GM12878 (cell line): ENCODE data around the gene RRP12.

ENCODE experiments used
- KDM1A ChIP-seq: fragments of 200-600 bp; sonication (generic); IDR thresholded peaks from 2 replicates; pipeline ENCODE4 v1.6.1; 2016; ENCODE audit warnings: borderline replicate concordance
- NR2C2 ChIP-seq: IDR thresholded peaks from 2 replicates; pipeline ENCODE4 v1.6.1; 2011; ENCODE audit warnings: borderline replicate concordance, low read depth; ENCODE audit not compliant: control insufficient read depth, insufficient read length
- POLR2A ChIP-seq: IDR thresholded peaks from 2 replicates; pipeline ENCODE4 v1.6.1; 2011; ENCODE audit warnings: low read depth, mild to moderate bottlenecking, low read length
- RAD21 ChIP-seq: IDR thresholded peaks from 2 replicates; pipeline ENCODE4 v1.6.1; 2011; ENCODE audit warnings: mild to moderate bottlenecking, low read depth, low read length, moderate library complexity; ENCODE audit not compliant: insufficient read depth
- RFX5 ChIP-seq: IDR thresholded peaks from 2 replicates; pipeline ENCODE4 v1.6.1; 2011; ENCODE audit warnings: low read depth, low read length, improper control_type of control experiment
- SREBF1 ChIP-seq: IDR thresholded peaks from 2 replicates; pipeline ENCODE4 v1.6.1; 2012; ENCODE audit warnings: mild to moderate bottlenecking, low read length
- TAF1 ChIP-seq: IDR thresholded peaks from 2 replicates; pipeline ENCODE4 v1.6.1; 2011; ENCODE audit warnings: mild to moderate bottlenecking, low read depth, low read length, borderline replicate concordance
- TF ChIP-seq, protein P1 (sequence below), 3 experiments: IDR thresholded peaks in 2 of 3; conservative IDR thresholded peaks in 1 of 3; 2 replicates each; pipeline ENCODE4 v1.5.1; 2011; ENCODE audit warnings: low read depth in 3 of 3, low read length in 3 of 3, mild to moderate bottlenecking in 3 of 3, control low read depth in 2 of 3, moderate library complexity in 2 of 3, inconsistent platforms in 1 of 3, mixed read lengths in 1 of 3; ENCODE audit not compliant: control insufficient read depth in 2 of 3, insufficient read depth in 1 of 3; ENCODE audit errors: extremely low read depth in 1 of 3
- TF ChIP-seq, protein P2 (sequence below): fragments of 450-650 bp; IDR thresholded peaks from 2 replicates; pipeline ENCODE4 v1.6.1; 2017; ENCODE audit warnings: mild to moderate bottlenecking

DNA sequence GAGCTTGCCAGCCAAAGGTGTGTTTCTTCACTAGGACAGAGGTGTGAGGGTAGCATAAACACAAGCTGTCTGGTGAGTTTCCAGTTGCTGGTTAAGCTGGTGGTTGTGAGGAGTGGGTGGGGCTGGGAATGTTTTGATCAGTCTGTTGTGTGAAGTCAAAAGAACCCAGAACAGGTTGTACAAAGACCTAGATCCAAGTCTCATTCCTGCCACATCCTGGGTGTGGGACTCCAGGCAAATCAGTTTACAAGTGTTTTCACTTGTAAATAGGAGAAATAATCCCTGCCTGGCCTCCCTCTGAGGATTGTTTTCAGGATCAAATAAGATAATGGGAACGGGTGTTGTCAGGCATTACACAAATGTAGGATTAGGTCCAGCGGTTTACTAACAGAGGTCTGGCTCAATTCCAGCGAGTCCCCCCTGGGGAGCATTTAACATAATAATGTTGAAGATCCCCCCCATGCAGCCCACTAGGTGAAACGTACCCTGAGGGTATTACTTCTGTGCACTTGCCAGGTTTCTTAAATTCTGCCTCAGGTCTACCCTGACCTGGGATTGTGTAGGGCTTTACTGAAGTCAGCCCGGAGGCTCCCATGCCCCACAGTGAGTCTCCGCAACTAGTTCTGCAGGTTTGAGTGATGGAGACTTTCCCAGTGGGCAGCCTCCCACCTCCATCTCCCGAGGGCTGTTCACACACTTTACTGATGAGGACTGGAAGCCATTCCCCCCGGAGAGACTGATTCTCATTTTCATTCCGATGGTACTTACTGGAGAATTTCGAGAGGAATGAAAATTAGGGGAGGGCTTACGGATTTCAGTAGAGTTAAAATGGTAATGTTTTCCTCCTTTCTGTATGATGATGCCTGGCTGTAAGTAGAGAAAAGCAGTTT, 64.0 kb downstream of the RRP12 start:
- TF ChIP-seq, protein P1, sequence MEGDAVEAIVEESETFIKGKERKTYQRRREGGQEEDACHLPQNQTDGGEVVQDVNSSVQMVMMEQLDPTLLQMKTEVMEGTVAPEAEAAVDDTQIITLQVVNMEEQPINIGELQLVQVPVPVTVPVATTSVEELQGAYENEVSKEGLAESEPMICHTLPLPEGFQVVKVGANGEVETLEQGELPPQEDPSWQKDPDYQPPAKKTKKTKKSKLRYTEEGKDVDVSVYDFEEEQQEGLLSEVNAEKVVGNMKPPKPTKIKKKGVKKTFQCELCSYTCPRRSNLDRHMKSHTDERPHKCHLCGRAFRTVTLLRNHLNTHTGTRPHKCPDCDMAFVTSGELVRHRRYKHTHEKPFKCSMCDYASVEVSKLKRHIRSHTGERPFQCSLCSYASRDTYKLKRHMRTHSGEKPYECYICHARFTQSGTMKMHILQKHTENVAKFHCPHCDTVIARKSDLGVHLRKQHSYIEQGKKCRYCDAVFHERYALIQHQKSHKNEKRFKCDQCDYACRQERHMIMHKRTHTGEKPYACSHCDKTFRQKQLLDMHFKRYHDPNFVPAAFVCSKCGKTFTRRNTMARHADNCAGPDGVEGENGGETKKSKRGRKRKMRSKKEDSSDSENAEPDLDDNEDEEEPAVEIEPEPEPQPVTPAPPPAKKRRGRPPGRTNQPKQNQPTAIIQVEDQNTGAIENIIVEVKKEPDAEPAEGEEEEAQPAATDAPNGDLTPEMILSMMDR (IDR thresholded peaks at IDR 0.05 in 2 of 3, conservative IDR thresholded peaks at IDR 0.05 in 1 of 3; ENCODE audit: control insufficient read depth in 2 of 3, extremely low read depth in 1 of 3, insufficient read depth in 1 of 3, low read depth in 3 of 3, low read length in 3 of 3) = no peak
- no peak for TF ChIP-seq NR2C2
- no peak for TF ChIP-seq RAD21
- TF ChIP-seq TAF1 = no peak
- TF ChIP-seq SREBF1 = no peak
- TF ChIP-seq POLR2A = no peak
- TF ChIP-seq RFX5 = no peak
- TF ChIP-seq, protein P2, sequence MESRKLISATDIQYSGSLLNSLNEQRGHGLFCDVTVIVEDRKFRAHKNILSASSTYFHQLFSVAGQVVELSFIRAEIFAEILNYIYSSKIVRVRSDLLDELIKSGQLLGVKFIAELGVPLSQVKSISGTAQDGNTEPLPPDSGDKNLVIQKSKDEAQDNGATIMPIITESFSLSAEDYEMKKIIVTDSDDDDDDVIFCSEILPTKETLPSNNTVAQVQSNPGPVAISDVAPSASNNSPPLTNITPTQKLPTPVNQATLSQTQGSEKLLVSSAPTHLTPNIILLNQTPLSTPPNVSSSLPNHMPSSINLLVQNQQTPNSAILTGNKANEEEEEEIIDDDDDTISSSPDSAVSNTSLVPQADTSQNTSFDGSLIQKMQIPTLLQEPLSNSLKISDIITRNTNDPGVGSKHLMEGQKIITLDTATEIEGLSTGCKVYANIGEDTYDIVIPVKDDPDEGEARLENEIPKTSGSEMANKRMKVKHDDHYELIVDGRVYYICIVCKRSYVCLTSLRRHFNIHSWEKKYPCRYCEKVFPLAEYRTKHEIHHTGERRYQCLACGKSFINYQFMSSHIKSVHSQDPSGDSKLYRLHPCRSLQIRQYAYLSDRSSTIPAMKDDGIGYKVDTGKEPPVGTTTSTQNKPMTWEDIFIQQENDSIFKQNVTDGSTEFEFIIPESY = no peak
- TF ChIP-seq KDM1A = no peak
